Subcutaneous adipose tissue (tissue), 4 donors: Measurements from ENCODE around the gene FAM83D. TPM values are rescaled to one million over a fixed set of nuclear protein-coding genes. Genes with fewer than 3 reads are reported as not detected.

Experiments used
- total RNA-seq, 4 donors: library from RNA; depleted of rRNA; stranded (reverse); fragments of >200 nt; gene quantifications; one replicate each; pipeline ENCODE4 v1.1.0, GENCODE V29; 2016
- TF ChIP-seq, protein P1 (sequence below): fragments of 450-650 bp; IDR thresholded peaks from one replicate; pipeline ENCODE4 v1.5.1; 2016; ENCODE audit warnings: low read depth, mild to moderate bottlenecking, control low read depth, antibody characterized with exemption, moderate library complexity

The FAM83D gene
- total RNA-seq, 4 donors from 2014 or later = 0.57 to 1.8 (median 1.1) TPM

DNA sequence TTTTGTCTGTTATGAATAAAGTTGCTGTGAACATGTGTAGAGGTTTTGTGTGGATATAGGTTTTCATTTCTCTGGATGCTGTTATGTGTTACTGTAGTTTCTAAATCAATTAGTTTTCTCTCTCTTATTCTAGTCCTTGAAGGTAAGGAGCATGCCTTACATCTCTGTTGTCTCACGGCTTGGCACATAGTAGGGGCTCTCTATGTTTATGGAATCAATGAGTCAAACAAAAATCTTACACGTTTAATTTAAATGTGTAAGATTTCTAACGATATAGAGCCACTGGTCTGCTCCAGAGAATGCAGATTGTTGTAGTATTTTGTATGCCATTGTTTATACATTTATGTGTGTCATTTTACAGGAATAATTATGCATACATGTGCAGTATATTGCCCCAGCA lies 20.6 kb downstream of the FAM83D start:
- TF ChIP-seq, protein P1, sequence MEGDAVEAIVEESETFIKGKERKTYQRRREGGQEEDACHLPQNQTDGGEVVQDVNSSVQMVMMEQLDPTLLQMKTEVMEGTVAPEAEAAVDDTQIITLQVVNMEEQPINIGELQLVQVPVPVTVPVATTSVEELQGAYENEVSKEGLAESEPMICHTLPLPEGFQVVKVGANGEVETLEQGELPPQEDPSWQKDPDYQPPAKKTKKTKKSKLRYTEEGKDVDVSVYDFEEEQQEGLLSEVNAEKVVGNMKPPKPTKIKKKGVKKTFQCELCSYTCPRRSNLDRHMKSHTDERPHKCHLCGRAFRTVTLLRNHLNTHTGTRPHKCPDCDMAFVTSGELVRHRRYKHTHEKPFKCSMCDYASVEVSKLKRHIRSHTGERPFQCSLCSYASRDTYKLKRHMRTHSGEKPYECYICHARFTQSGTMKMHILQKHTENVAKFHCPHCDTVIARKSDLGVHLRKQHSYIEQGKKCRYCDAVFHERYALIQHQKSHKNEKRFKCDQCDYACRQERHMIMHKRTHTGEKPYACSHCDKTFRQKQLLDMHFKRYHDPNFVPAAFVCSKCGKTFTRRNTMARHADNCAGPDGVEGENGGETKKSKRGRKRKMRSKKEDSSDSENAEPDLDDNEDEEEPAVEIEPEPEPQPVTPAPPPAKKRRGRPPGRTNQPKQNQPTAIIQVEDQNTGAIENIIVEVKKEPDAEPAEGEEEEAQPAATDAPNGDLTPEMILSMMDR = no peak

DNA sequence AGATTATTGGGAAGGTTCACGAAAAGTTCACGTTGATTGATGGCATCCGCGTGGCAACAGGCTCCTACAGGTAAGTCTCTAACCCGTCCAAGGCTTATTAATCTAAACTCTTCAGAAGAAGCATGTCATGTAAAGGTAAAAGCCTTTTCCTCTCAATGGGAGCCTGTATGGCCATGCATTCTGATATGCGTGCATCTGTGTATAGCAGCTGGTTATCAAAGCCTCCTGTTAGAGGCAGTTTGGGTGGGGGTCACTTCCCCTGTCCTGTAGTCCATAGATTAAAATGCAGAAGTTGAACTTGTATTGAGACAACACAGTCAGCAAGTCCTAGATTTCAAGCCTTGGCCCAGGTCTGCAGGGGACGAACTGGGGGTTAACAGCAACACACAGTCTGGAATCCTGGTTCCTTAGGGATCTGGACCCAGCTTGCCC lies 21.7 kb downstream of the FAM83D start:
- TF ChIP-seq, protein P1 = no peak

DNA sequence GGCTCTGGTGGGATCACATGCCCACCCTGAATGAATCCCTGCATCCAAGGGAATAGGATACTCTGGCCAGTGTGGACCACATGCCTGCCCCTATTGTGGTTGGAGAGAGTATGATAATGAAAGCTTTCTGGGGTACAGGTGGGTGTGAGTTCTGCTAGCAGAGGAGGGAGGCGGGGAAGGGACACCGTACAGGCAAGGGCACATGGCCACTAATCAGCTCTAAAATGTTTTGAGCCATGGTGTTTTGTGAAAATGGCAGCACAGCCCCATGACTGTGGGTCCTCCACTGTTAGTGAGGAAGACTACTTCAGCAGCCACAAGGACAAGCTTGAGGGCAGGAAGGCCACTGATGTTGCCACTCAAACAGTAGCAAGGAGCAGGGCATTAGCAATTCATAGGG lies 24.0 kb downstream of the FAM83D start:
- TF ChIP-seq, protein P1 = no peak

DNA sequence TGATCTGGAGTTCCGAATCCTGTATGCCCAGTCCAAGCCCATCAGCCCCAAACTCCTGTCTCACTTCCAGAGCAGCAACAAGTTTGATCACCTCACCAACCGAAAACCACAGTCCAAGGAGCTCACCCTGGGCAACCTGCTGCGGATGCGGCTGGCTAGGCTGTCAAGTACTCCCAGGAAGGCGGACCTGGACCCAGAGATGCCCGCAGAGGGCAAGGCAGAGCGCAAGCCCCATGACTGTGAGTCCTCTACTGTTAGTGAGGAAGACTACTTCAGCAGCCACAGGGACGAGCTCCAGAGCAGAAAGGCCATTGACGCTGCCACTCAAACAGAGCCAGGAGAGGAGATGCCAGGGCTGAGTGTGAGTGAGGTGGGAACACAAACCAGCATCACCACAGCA lies 25.4 kb downstream of the FAM83D start:
- TF ChIP-seq, protein P1 = no peak

DNA sequence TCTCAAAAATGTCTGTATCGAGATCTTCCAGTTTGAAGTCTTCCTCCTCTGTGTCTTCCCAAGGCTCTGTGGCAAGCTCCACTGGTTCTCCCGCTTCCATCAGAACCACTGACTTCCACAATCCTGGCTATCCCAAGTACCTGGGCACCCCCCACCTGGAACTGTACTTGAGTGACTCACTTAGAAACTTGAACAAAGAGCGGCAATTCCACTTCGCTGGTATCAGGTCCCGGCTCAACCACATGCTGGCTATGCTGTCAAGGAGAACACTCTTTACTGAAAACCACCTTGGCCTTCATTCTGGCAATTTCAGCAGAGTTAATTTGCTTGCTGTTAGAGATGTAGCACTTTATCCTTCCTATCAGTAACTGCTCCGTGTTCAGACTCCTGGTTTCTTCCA lies 25.9 kb downstream of the FAM83D start:
- TF ChIP-seq, protein P1 = no peak

DNA sequence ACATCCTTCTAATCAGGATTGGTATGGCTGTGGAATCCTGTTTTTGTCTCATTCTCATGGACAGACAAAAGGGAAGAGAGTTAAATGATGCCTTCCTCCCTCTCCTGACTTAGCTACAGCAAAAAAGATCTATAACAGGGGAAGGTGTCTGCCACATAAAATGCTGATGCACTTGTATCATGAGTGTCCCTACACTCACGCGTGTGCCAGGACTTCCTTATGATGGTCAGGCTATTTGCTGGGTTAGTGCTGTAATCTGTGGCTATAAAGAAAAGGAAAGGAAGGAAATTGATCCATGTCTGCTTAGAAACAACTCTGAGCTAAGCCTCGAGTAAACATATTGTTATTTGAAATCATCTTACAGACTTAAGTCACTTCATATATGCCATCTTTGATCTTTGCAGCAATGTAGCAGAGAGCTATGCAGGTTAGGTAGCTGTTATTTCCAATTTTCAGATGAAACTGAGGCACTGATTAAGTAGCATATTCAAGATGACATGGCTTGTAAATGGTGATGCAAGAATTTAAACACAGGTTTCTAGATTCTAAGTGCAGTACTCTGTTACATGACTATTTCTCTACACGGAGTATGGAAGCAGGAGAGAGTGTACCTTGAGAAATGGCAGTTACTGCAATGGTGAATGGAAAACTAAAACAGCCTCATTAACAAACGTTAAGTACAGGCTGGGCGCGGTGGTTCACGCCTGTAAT lies 27.6 kb downstream of the FAM83D start:
- TF ChIP-seq, protein P1 = no peak

DNA sequence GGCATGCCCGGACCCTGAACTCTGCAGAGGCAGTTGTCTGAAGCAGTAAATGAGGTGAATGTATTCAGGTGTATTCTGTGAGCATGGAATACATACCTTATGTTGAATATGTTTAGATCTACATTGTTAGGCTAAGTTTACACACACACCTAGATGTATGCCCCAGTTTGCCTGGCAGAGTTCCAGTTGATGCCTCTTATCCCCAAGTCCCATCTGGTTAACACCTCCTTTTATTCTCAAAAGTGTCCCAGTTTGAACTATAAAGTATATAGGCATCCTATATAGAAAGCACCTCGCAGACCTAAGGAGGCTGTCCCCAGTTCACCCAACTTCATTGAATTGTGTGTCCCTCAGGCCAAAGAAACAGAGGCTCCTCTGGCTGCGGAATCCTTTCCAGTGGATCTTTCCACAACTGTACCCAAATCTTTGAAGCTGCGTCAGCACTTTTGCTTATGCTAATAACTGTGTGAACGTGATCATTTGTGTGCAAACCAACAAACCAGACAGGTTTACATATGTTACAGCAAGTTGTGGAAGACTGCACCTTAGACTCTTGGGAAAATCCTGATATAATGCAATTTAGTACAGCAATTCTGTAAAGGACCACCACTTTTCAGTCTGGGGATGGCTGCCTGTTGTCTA lies 31.1 kb downstream of the FAM83D start:
- TF ChIP-seq, protein P1 = no peak
